HCT116 (cell line): ENCODE data around the gene ABCB8.

Source experiments
- ATF3 ChIP-seq: IDR thresholded peaks from 2 replicates; pipeline ENCODE4 v1.6.1; 2012
- EZH2 ChIP-seq: fragments of 200-600 bp; sonication (generic); IDR thresholded peaks from 2 replicates; pipeline ENCODE4 v1.6.1; 2017; ENCODE audit warnings: antibody characterized with exemption, mixed run types
- JUND ChIP-seq: IDR thresholded peaks from 2 replicates; pipeline ENCODE4 v1.6.1; 2012
- POLR2A ChIP-seq: IDR thresholded peaks from 2 replicates; pipeline ENCODE4 v1.7.0; 2011; ENCODE audit warnings: borderline replicate concordance; ENCODE audit not compliant: insufficient read depth, insufficient read length; ENCODE audit errors: extremely low read depth
- POLR2AphosphoS5 ChIP-seq: IDR thresholded peaks from 2 replicates; pipeline ENCODE4 v1.6.1; 2011; ENCODE audit warnings: mild to moderate bottlenecking, low read depth, low read length, moderate library complexity
- YY1 ChIP-seq: IDR thresholded peaks from 2 replicates; pipeline ENCODE4 v1.6.1; 2011; ENCODE audit warnings: low read length, low read depth, moderate library complexity, mild to moderate bottlenecking; ENCODE audit not compliant: insufficient replicate concordance; ENCODE audit errors: extremely low read depth
- TF ChIP-seq, protein P1 (sequence below): IDR thresholded peaks from 2 replicates; pipeline ENCODE4 v1.6.1; 2011; ENCODE audit warnings: mild to moderate bottlenecking, low read length, moderate library complexity; ENCODE audit not compliant: insufficient replicate concordance; ENCODE audit errors: extremely low read depth
- TF ChIP-seq, protein P2 (sequence below), 3 experiments: fragments of 200-600 bp in 1 of 3; sonication (generic) in 1 of 3; IDR thresholded peaks in 2 of 3; conservative IDR thresholded peaks in 1 of 3; 2 replicates each; pipeline ENCODE4 v1.5.1; 2012 to 2017; ENCODE audit warnings: low read depth in 2 of 3, low read length in 2 of 3, antibody characterized with exemption in 1 of 3, borderline replicate concordance in 1 of 3, control low read depth in 1 of 3, mild to moderate bottlenecking in 1 of 3, mixed read lengths in 1 of 3, mixed run types in 1 of 3, moderate library complexity in 1 of 3; ENCODE audit not compliant: insufficient read depth in 1 of 3
- TF ChIP-seq, protein P3 (sequence below): IDR thresholded peaks from 2 replicates; pipeline ENCODE4 v1.6.1; 2012; ENCODE audit warnings: low read depth
- TF ChIP-seq, protein P4 (sequence below): IDR thresholded peaks from 2 replicates; pipeline ENCODE4 v1.6.1; 2012

DNA sequence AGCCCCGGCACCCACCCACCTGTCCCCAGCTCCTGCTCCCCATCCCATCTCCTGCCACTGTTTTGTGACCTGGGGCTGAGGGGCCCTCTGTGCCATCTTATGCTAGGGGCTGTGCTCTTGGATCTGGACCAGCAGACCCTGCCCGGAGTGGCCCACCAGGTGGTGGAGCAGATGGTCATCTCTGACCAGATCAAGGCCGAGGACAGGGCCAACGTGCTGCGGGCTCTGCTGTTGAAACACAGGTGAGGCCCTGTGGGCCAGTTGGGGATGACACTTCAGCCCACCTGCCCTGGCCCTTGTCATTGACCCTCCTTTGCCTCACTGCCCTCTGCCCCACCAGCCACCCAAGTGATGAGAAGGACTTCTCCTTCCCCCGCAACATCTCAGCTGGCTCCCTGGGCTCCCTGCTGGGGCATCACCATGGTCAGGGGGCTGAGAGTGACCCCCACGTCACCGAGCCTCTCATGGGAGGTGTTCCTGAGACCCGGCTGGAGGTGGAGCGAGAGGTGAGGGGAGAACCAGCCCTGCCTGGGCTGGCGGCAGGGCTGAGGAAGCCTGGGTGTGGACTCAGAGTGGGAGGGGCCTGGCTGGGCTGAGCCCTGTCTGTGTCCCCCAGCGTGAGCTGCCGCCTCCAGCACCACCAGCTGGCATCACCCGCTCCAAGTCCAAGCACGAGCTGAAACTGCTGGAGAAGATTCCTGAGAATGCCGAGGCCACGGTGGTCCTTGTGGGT, 41.8 kb downstream of the ABCB8 start:
- TF ChIP-seq, protein P1, sequence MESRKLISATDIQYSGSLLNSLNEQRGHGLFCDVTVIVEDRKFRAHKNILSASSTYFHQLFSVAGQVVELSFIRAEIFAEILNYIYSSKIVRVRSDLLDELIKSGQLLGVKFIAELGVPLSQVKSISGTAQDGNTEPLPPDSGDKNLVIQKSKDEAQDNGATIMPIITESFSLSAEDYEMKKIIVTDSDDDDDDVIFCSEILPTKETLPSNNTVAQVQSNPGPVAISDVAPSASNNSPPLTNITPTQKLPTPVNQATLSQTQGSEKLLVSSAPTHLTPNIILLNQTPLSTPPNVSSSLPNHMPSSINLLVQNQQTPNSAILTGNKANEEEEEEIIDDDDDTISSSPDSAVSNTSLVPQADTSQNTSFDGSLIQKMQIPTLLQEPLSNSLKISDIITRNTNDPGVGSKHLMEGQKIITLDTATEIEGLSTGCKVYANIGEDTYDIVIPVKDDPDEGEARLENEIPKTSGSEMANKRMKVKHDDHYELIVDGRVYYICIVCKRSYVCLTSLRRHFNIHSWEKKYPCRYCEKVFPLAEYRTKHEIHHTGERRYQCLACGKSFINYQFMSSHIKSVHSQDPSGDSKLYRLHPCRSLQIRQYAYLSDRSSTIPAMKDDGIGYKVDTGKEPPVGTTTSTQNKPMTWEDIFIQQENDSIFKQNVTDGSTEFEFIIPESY: no peak
- TF ChIP-seq, protein P2, sequence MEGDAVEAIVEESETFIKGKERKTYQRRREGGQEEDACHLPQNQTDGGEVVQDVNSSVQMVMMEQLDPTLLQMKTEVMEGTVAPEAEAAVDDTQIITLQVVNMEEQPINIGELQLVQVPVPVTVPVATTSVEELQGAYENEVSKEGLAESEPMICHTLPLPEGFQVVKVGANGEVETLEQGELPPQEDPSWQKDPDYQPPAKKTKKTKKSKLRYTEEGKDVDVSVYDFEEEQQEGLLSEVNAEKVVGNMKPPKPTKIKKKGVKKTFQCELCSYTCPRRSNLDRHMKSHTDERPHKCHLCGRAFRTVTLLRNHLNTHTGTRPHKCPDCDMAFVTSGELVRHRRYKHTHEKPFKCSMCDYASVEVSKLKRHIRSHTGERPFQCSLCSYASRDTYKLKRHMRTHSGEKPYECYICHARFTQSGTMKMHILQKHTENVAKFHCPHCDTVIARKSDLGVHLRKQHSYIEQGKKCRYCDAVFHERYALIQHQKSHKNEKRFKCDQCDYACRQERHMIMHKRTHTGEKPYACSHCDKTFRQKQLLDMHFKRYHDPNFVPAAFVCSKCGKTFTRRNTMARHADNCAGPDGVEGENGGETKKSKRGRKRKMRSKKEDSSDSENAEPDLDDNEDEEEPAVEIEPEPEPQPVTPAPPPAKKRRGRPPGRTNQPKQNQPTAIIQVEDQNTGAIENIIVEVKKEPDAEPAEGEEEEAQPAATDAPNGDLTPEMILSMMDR (IDR thresholded peaks at IDR 0.05 in 2 of 3, conservative IDR thresholded peaks at IDR 0.05 in 1 of 3; ENCODE audit: borderline replicate concordance in 1 of 3, insufficient read depth in 1 of 3, low read depth in 2 of 3, low read length in 2 of 3): no peak
- TF ChIP-seq, protein P3, sequence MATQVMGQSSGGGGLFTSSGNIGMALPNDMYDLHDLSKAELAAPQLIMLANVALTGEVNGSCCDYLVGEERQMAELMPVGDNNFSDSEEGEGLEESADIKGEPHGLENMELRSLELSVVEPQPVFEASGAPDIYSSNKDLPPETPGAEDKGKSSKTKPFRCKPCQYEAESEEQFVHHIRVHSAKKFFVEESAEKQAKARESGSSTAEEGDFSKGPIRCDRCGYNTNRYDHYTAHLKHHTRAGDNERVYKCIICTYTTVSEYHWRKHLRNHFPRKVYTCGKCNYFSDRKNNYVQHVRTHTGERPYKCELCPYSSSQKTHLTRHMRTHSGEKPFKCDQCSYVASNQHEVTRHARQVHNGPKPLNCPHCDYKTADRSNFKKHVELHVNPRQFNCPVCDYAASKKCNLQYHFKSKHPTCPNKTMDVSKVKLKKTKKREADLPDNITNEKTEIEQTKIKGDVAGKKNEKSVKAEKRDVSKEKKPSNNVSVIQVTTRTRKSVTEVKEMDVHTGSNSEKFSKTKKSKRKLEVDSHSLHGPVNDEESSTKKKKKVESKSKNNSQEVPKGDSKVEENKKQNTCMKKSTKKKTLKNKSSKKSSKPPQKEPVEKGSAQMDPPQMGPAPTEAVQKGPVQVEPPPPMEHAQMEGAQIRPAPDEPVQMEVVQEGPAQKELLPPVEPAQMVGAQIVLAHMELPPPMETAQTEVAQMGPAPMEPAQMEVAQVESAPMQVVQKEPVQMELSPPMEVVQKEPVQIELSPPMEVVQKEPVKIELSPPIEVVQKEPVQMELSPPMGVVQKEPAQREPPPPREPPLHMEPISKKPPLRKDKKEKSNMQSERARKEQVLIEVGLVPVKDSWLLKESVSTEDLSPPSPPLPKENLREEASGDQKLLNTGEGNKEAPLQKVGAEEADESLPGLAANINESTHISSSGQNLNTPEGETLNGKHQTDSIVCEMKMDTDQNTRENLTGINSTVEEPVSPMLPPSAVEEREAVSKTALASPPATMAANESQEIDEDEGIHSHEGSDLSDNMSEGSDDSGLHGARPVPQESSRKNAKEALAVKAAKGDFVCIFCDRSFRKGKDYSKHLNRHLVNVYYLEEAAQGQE: no peak
- TF ChIP-seq JUND: no peak
- no peak for TF ChIP-seq POLR2A
- no peak for TF ChIP-seq EZH2
- TF ChIP-seq POLR2AphosphoS5: no peak
- TF ChIP-seq YY1: no peak
- no peak for TF ChIP-seq ATF3
- TF ChIP-seq, protein P4, sequence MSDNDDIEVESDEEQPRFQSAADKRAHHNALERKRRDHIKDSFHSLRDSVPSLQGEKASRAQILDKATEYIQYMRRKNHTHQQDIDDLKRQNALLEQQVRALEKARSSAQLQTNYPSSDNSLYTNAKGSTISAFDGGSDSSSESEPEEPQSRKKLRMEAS: no peak
